Spleen (tissue), 11 donors: Measurements from ENCODE around the gene CNDP2. TPM values are rescaled to one million over a fixed set of nuclear protein-coding genes. Genes with fewer than 3 reads are reported as not detected.

Experiments
- DNase-seq: peaks from one replicate; pipeline ENCODE4 v3.0.0-alpha.2; 2020
- H3K27ac ChIP-seq, 8 donors: fragments of 200-600 bp; sonication (generic) in 7 of 8; 1 replicate in 4 of 8; 2 replicates in 4 of 8; pipeline versions ENCODE4 v1.5.0 to v1.8.0; 2016 to 2021; ENCODE audit warnings: inconsistent platforms in 4 of 8, mild to moderate bottlenecking in 4 of 8, moderate library complexity in 1 of 8
- H3K27me3 ChIP-seq, 7 donors: fragments of 200-600 bp; sonication (generic) in 6 of 7; replicated peaks in 1 of 7; 1 replicate in 4 of 7; 2 replicates in 3 of 7; pipeline versions ENCODE4 v1.5.0 to v1.8.0; 2016 to 2021; ENCODE audit warnings: inconsistent platforms in 3 of 7, mild to moderate bottlenecking in 1 of 7
- H3K36me3 ChIP-seq, 6 donors: fragments of 200-600 bp; sonication (generic) in 5 of 6; 1 replicate in 4 of 6; 2 replicates in 2 of 6; pipeline versions ENCODE4 v1.5.0 to v1.8.0; 2016 to 2021; ENCODE audit warnings: inconsistent platforms in 2 of 6
- H3K4me1 ChIP-seq, 6 donors: fragments of 200-600 bp; sonication (generic) in 5 of 6; 1 replicate in 3 of 6; 2 replicates in 3 of 6; pipeline versions ENCODE4 v1.5.0 to v1.8.0; 2016 to 2021; ENCODE audit warnings: inconsistent platforms in 3 of 6
- H3K4me3 ChIP-seq, 8 donors: fragments of 200-600 bp; sonication (generic) in 7 of 8; 1 replicate in 4 of 8; 2 replicates in 4 of 8; pipeline versions ENCODE4 v1.5.0 to v1.8.0; 2016 to 2021; ENCODE audit warnings: inconsistent platforms in 4 of 8, mild to moderate bottlenecking in 4 of 8, moderate library complexity in 2 of 8
- H3K9me3 ChIP-seq, 8 donors: fragments of 200-600 bp; sonication (generic) in 7 of 8; 1 replicate in 4 of 8; 2 replicates in 4 of 8; pipeline versions ENCODE4 v1.5.0 to v1.8.0; 2016 to 2021; ENCODE audit warnings: inconsistent platforms in 4 of 8
- POLR2A ChIP-seq, 3 donors: fragments of 450-650 bp; IDR thresholded peaks; one replicate each; pipeline ENCODE4 v1.5.1; 2017; ENCODE audit warnings: antibody characterized with exemption in 3 of 3, mild to moderate bottlenecking in 1 of 3
- POLR2AphosphoS5 ChIP-seq, 3 donors: sonication (generic); formaldehyde crosslinking; IDR thresholded peaks; one replicate each; pipeline ENCODE4 v1.5.1; 2017; ENCODE audit warnings: antibody characterized with exemption in 3 of 3
- WGBS, 5 donors: extraction: QIAGEN DNeasy Blood & Tissue Kit in 3 of 5; methylation state at CpG; one replicate each; pipeline versions ENCODE4 v1.1.5 to v1.1.7; 2013 to 2018; 5-methylcytosine and 5-hydroxymethylcytosine counted together
- intact Hi-C: fragments of 100-400 bp; cut with DNase I; formaldehyde crosslinking; loops from one replicate; pipeline ENCODE4 v1.15.0; 2023; ENCODE audit warnings: low total_unique reads
- polyA plus RNA-seq, 3 donors: library from polyadenylated mRNA; stranded (reverse); fragments of 200-250 nt; gene quantifications; one replicate each; pipeline ENCODE4 v1.2.1, GENCODE V29; 2013
- total RNA-seq, 7 donors: library from RNA; depleted of rRNA in 3 of 7; stranded (reverse); fragments of >200 nt in 3 of 7; fragmentation: NEBNext Ultra II Directional in 4 of 7; extraction: Animal tissue kit (Norgen Biotek cat#: 25700) in 4 of 7; gene quantifications; one replicate each; pipeline versions ENCODE4 v1.1.0 to v1.2.1, GENCODE V29; 2016 to 2021
- TF ChIP-seq, protein P1 (sequence below), 11 experiments: fragments of 200-600 bp in 7 of 11; fragments of 450-650 bp in 4 of 11; sonication (generic) in 4 of 11; IDR thresholded peaks in 8 of 11; conservative IDR thresholded peaks in 3 of 11; 1 replicate in 7 of 11; 2 replicates in 4 of 11; pipeline versions ENCODE4 v1.4.0 to v1.8.0; 2016 to 2021; ENCODE audit warnings: antibody characterized with exemption in 11 of 11, inconsistent platforms in 4 of 11, mild to moderate bottlenecking in 1 of 11
- donor health status: healthy with polysubstance abuse.
- donor health status: DM: no; HTN: no; CAD: no; lungs with moderate emphysema.
- donor health status: DM: no; HTN: no; CAD: no.
- donor health status: Bipolar disorder and iron deficiency.
- donor health status: healthy.
- donor health status: DM: no; HTN: no; CAD: no.
- donor health status: DM: yes; HTN: yes; CAD: no.

Gene CNDP2
- total and polyA plus RNA-seq, 10 donors, result 102 to 310 (median 271) TPM

DNA sequence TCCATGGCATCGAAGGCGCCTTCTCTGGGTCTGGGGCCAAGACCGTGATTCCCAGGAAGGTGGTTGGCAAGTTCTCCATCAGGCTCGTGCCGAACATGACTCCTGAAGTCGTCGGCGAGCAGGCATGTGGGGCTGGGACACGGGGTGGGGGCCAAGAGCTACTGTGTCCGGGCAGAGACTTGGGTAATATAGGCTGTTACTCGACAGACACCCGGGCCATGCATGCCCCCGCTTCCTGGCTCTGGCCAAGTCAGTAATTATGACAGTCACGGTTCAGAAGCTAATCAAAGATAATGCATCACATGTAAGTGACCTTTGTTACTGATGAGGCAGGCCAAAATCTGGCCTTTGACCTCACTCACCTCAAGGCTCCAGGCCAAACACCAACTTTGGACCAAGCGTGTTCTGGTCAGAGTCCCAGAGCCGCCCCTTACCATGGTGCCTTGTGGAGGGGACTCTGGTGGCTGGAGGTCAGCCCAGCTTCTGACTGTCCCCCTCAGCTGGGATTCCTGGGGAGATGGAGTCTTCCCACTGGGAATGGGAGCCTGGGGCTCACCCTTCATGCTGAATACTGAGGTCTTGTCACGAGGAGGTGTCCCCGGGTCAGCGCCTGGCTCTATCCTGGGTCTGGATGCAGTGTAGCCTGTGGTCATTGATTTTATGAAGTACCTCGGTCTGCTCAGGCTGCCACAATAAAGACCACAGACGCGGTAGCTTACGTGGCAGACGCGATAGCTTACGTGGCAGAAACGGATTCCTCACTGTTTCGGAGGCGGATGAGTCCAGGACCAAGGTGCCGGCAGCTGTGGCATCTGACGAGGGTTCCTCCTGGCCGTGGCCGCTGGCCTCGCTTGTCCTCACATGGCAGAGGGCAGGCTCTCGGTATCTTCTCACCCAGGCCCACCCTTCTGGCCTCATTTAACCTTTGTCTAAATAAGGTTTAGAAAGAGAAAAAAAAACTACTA lies 20.4 kb downstream of the CNDP2 start:
- no peak overlapping the region for H3K4me3 ChIP-seq
- H3K4me1 ChIP-seq, result no peaks in the 10 kb centered on the region
- TF ChIP-seq POLR2AphosphoS5 (IDR thresholded peaks at IDR 0.05), result peak in 1 of 3 donors; percentile 11
- TF ChIP-seq, protein P1, sequence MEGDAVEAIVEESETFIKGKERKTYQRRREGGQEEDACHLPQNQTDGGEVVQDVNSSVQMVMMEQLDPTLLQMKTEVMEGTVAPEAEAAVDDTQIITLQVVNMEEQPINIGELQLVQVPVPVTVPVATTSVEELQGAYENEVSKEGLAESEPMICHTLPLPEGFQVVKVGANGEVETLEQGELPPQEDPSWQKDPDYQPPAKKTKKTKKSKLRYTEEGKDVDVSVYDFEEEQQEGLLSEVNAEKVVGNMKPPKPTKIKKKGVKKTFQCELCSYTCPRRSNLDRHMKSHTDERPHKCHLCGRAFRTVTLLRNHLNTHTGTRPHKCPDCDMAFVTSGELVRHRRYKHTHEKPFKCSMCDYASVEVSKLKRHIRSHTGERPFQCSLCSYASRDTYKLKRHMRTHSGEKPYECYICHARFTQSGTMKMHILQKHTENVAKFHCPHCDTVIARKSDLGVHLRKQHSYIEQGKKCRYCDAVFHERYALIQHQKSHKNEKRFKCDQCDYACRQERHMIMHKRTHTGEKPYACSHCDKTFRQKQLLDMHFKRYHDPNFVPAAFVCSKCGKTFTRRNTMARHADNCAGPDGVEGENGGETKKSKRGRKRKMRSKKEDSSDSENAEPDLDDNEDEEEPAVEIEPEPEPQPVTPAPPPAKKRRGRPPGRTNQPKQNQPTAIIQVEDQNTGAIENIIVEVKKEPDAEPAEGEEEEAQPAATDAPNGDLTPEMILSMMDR (IDR thresholded peaks at IDR 0.05 in 8 of 11, conservative IDR thresholded peaks at IDR 0.05 in 3 of 11), result no peak
- H3K36me3 ChIP-seq, result peaks cover 11 to 100% (median 97%) of the 10 kb centered on the region in 6 donors
- H3K9me3 ChIP-seq, result no peaks in the 10 kb centered on the region
- intact Hi-C loops, result no loop called here
- no peak overlapping the region for H3K27ac ChIP-seq
- no peaks in the 10 kb centered on the region for H3K27me3 ChIP-seq
- DNase-seq, result peak; percentile 69
- 94 to 97% (median 96%) methylated on average over 30 to 35 of the region's 35 CpGs for WGBS, 5 donors

- no peak overlapping the region for H3K27ac ChIP-seq
- peak; percentile 43 for DNase-seq
- no peaks in the 10 kb centered on the region for H3K4me1 ChIP-seq
- WGBS, 5 donors, result 91 to 99% (median 93%) methylated on average over 15 of the region's 15 CpGs
- H3K27me3 ChIP-seq, result no peaks in the 10 kb centered on the region
- peaks cover 11 to 100% (median 92%) of the 10 kb centered on the region in 6 donors for H3K36me3 ChIP-seq
- no peaks in the 10 kb centered on the region for H3K9me3 ChIP-seq
- TF ChIP-seq POLR2AphosphoS5 (IDR thresholded peaks at IDR 0.05) (no peak), POLR2A (IDR thresholded peaks at IDR 0.05) (no peak)
- TF ChIP-seq, protein P1 (IDR thresholded peaks at IDR 0.05 in 8 of 11, conservative IDR thresholded peaks at IDR 0.05 in 3 of 11), result no peak
- no peak overlapping the region for H3K4me3 ChIP-seq
- intact Hi-C loops, result no loop called here
Observed at GRCh38 chr18:74517236-74517630, 21.1 kb downstream of the CNDP2 start.

- Histone ChIP-seq H3K4me1 (peaks cover 0 to 4% (median under 1%) of the 10 kb centered on the region in 6 donors), H3K36me3 (peaks cover 11 to 95% (median 77%) of the 10 kb centered on the region in 6 donors), H3K9me3 (no peaks in the 10 kb centered on the region), H3K27ac (no peak overlapping the region), H3K4me3 (no peak overlapping the region), H3K27me3 (no peaks in the 10 kb centered on the region)
- 78 to 82% (median 81%) methylated on average over 30 to 32 of the region's 32 CpGs for WGBS, 5 donors
- TF ChIP-seq, protein P1 (IDR thresholded peaks at IDR 0.05 in 8 of 11, conservative IDR thresholded peaks at IDR 0.05 in 3 of 11), result no peak
- peak in 2 of 3 donors; percentile 13 to 44 for TF ChIP-seq POLR2AphosphoS5 (IDR thresholded peaks at IDR 0.05)
- intact Hi-C loops, result no loop called here
- peak; percentile 52 for DNase-seq
Observed at GRCh38 chr18:74518456-74519295, 22.5 kb downstream of the CNDP2 start.
